Measurements from ENCODE around the gene ALPK3.

The ALPK3 gene

DNA sequence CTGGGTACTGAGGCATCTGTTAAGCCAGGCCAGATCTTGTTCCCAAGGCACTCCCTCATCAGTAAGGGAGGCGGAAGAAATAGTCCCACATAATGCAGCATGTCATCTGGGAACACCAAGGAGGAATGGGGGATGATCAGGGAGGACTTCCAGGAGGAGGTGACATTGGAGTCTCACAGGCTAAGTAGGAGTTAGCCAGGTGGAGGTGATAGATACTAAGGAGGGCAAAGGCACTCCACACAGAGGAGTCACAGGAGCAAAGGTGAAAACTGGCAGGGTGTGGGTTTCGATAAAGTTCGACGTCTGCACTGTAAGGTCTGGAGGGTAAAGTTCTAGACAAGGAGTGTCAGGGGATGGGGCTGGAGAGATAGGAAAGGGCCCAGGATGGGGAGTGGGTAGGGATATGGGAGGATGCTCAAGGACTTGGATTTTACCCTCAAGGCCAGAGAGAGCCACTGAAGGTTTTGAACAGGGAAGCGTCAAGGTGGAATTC, 73.6 kb downstream of the ALPK3 start:
- TF ChIP-seq, protein P1, sequence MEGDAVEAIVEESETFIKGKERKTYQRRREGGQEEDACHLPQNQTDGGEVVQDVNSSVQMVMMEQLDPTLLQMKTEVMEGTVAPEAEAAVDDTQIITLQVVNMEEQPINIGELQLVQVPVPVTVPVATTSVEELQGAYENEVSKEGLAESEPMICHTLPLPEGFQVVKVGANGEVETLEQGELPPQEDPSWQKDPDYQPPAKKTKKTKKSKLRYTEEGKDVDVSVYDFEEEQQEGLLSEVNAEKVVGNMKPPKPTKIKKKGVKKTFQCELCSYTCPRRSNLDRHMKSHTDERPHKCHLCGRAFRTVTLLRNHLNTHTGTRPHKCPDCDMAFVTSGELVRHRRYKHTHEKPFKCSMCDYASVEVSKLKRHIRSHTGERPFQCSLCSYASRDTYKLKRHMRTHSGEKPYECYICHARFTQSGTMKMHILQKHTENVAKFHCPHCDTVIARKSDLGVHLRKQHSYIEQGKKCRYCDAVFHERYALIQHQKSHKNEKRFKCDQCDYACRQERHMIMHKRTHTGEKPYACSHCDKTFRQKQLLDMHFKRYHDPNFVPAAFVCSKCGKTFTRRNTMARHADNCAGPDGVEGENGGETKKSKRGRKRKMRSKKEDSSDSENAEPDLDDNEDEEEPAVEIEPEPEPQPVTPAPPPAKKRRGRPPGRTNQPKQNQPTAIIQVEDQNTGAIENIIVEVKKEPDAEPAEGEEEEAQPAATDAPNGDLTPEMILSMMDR (IDR thresholded peaks at IDR 0.05; ENCODE audit: low read depth, low read length): no peak
- H3K27me3 ChIP-seq (ENCODE audit: insufficient read depth, low read depth, severe bottlenecking): no peaks in the 10 kb centered on the region

DNA sequence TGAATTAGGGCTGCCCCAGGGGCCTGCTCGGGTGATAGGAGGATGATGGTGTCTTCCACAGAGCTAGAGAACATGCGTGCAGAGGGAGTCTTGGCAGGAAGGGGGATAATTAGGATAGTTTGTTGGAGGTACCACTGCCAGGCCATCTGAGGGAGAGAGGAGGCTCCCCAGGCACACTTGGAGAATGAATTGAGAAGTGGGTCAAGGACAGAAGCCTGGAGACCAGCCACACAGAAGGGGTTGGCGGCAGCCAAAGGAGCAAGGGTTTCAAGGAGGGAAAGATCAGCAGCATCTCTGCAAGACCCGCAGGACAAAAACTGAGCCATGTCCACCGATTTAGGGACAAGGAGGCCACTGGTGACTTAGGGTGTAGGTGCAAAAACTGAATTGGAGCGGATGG, 74.2 kb downstream of the ALPK3 start:
- TF ChIP-seq, protein P1 (IDR thresholded peaks at IDR 0.05; ENCODE audit: low read depth, low read length): no peak
- Histone ChIP-seq H3K27me3 (ENCODE audit: insufficient read depth, low read depth, severe bottlenecking) (no peaks in the 10 kb centered on the region), H3K36me3 (no peaks in the 10 kb centered on the region), H3K27ac (no peak overlapping the region), H3K4me3 (ENCODE audit: low read depth, low read length) (no peak overlapping the region), H3K9me3 (ENCODE audit: severe bottlenecking) (no peaks in the 10 kb centered on the region)
- DNase-seq: no peak

More for the DNA sequence above, 73.6 kb downstream of the ALPK3 start:
- no peak for DNase-seq
- Histone ChIP-seq H3K9me3 (ENCODE audit: severe bottlenecking) (no peaks in the 10 kb centered on the region), H3K4me3 (ENCODE audit: low read depth, low read length) (no peak overlapping the region), H3K27ac (no peak overlapping the region), H3K36me3 (no peaks in the 10 kb centered on the region)

DNA sequence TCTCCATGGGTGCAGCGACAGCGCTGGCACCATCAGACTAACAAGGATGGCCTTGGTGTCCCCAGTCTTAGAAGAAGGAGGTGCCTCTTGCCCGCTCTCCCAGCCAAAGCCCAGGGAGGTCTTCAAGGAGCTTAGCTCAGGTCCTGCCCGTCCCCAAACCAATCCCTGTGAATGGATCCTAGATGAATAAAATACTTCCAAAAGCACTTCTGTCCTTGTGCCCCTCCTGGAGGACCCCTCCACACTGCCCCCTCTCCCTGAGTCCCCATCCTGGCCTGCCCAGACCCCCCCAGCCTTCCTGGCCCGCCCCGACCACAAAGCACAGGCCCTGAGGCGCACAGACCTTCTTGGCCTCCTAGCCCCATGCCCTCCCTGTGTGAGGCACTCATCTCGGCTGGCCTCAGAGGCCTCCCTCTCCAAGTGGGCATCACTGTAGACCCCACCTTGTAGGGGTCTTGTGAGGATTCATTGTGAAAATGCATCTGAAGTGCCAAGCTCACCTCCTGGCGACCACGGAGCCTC, 75.7 kb downstream of the ALPK3 start:
- H3K4me3 ChIP-seq (ENCODE audit: low read depth, low read length): no peak overlapping the region
- no peaks in the 10 kb centered on the region for H3K9me3 ChIP-seq (ENCODE audit: severe bottlenecking)
- DNase-seq: no peak
- TF ChIP-seq, protein P1 (IDR thresholded peaks at IDR 0.05; ENCODE audit: low read depth, low read length): no peak
- no peaks in the 10 kb centered on the region for H3K36me3 ChIP-seq
- H3K27ac ChIP-seq: no peak overlapping the region
- H3K27me3 ChIP-seq (ENCODE audit: insufficient read depth, low read depth, severe bottlenecking): no peaks in the 10 kb centered on the region

- H3K4me3 ChIP-seq (ENCODE audit: low read depth, low read length): no peak overlapping the region
- H3K9me3 ChIP-seq (ENCODE audit: severe bottlenecking): no peaks in the 10 kb centered on the region
- TF ChIP-seq, protein P1 (IDR thresholded peaks at IDR 0.05; ENCODE audit: low read depth, low read length): no peak
Measured at GRCh38 chr15:84893607-84894006, 76.5 kb downstream of the ALPK3 start.

GRCh38 chr15:84894736-84895425, 77.7 kb downstream of the ALPK3 start:
- H3K27me3 ChIP-seq (ENCODE audit: insufficient read depth, low read depth, severe bottlenecking): no peaks in the 10 kb centered on the region
- DNase-seq: no peak
- H3K4me3 ChIP-seq (ENCODE audit: low read depth, low read length): no peak overlapping the region
- TF ChIP-seq, protein P1 (IDR thresholded peaks at IDR 0.05; ENCODE audit: low read depth, low read length): no peak
- no peaks in the 10 kb centered on the region for H3K36me3 ChIP-seq
- H3K27ac ChIP-seq: no peak overlapping the region
- H3K9me3 ChIP-seq (ENCODE audit: severe bottlenecking): no peaks in the 10 kb centered on the region

More at GRCh38 chr15:84893607-84894006, 76.5 kb downstream of the ALPK3 start:
- no peak overlapping the region for H3K27ac ChIP-seq
- no peak for DNase-seq
- no peaks in the 10 kb centered on the region for H3K27me3 ChIP-seq (ENCODE audit: insufficient read depth, low read depth, severe bottlenecking)
- no peaks in the 10 kb centered on the region for H3K36me3 ChIP-seq
